Measurements from ENCODE around the gene METTL9. TPM values are rescaled to one million over a fixed set of nuclear protein-coding genes. Genes with fewer than 3 reads are reported as not detected.

METTL9 gene
- total RNA-seq, 1 experiment from 2014 or later: 41.4 TPM

GRCh38 chr16:21704733-21705132, 105.4 kb downstream of the METTL9 start (continued):
- TF ChIP-seq, protein P1, sequence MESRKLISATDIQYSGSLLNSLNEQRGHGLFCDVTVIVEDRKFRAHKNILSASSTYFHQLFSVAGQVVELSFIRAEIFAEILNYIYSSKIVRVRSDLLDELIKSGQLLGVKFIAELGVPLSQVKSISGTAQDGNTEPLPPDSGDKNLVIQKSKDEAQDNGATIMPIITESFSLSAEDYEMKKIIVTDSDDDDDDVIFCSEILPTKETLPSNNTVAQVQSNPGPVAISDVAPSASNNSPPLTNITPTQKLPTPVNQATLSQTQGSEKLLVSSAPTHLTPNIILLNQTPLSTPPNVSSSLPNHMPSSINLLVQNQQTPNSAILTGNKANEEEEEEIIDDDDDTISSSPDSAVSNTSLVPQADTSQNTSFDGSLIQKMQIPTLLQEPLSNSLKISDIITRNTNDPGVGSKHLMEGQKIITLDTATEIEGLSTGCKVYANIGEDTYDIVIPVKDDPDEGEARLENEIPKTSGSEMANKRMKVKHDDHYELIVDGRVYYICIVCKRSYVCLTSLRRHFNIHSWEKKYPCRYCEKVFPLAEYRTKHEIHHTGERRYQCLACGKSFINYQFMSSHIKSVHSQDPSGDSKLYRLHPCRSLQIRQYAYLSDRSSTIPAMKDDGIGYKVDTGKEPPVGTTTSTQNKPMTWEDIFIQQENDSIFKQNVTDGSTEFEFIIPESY (IDR thresholded peaks at IDR 0.05; ENCODE audit: extremely low read depth, insufficient replicate concordance, low read length): no peak
- TF ChIP-seq ELF1 (IDR thresholded peaks at IDR 0.05; ENCODE audit: borderline replicate concordance, low read depth): no peak
- no peak for TF ChIP-seq RAD21 (IDR thresholded peaks at IDR 0.05; ENCODE audit: low read depth)
- no peak for TF ChIP-seq EZH2phosphoT487 (IDR thresholded peaks at IDR 0.05; ENCODE audit: borderline replicate concordance)
- no peak for TF ChIP-seq SP1 (IDR thresholded peaks at IDR 0.05; ENCODE audit: low read depth)

Other genes with a start within 250 kb of the METTL9 start
- gene IGSF6, start 53.0 kb downstream of the METTL9 start, total RNA-seq (2021; ENCODE audit: unreplicated experiment): not detected
- gene OTOA, start 64.4 kb downstream of the METTL9 start, total RNA-seq (2021; ENCODE audit: unreplicated experiment): not detected